Liver (tissue), 9 donors: ENCODE data around the gene CDK5R1. TPM values are rescaled to one million over a fixed set of nuclear protein-coding genes. Genes with fewer than 3 reads are reported as not detected.
A peak's percentile ranks its signal among the peaks of the same experiment; 100 is the strongest.

Experiments used
- DNase-seq: peaks from one replicate; pipeline ENCODE4 v3.0.0-alpha.2; 2017; ENCODE audit warnings: low spot score
- H3K27ac ChIP-seq, 2 donors: one replicate each; pipeline ENCODE4 v1.7.0; 2013; ENCODE audit warnings: inconsistent platforms in 2 of 2, low read length in 2 of 2, control low read depth in 1 of 2, low read depth in 1 of 2, mild to moderate bottlenecking in 1 of 2
- H3K27me3 ChIP-seq, 4 donors: one replicate each; pipeline versions ENCODE4 v1.6.1 to v1.7.0; 2013; ENCODE audit warnings: low read length in 3 of 4, inconsistent platforms in 1 of 4, mild to moderate bottlenecking in 1 of 4, moderate library complexity in 1 of 4; ENCODE audit not compliant: control insufficient read depth in 4 of 4, insufficient read depth in 4 of 4
- H3K36me3 ChIP-seq, 4 donors: one replicate each; pipeline versions ENCODE4 v1.6.1 to v1.7.0; 2013; ENCODE audit warnings: low read length in 3 of 4, mild to moderate bottlenecking in 3 of 4, low read depth in 1 of 4, moderate library complexity in 1 of 4; ENCODE audit not compliant: control insufficient read depth in 4 of 4, insufficient read depth in 3 of 4
- H3K4me1 ChIP-seq, 4 donors: one replicate each; pipeline versions ENCODE4 v1.6.1 to v1.7.0; 2013; ENCODE audit warnings: low read length in 3 of 4, mild to moderate bottlenecking in 3 of 4, moderate library complexity in 1 of 4; ENCODE audit not compliant: control insufficient read depth in 4 of 4, insufficient read depth in 4 of 4
- H3K4me3 ChIP-seq, 3 donors: one replicate each; pipeline versions ENCODE4 v1.6.1 to v1.7.0; 2013; ENCODE audit warnings: low read length in 3 of 3, control low read depth in 1 of 3, low read depth in 1 of 3, mild to moderate bottlenecking in 1 of 3
- H3K9ac ChIP-seq, 2 donors: one replicate each; pipeline ENCODE4 v1.7.0; 2013; ENCODE audit warnings: low read length in 2 of 2, mild to moderate bottlenecking in 2 of 2, moderate library complexity in 2 of 2, control low read depth in 1 of 2, low read depth in 1 of 2
- H3K9me3 ChIP-seq, 4 donors: one replicate each; pipeline versions ENCODE4 v1.6.1 to v1.7.0; 2013; ENCODE audit warnings: low read length in 3 of 4; ENCODE audit not compliant: control insufficient read depth in 4 of 4
- EGR1 ChIP-seq, 2 donors: IDR thresholded peaks; 2 replicates each; pipeline ENCODE4 v1.6.1; 2016 to 2018; ENCODE audit warnings: antibody characterized with exemption in 2 of 2, low read depth in 2 of 2
- FOXA1 ChIP-seq: IDR thresholded peaks from 2 replicates; pipeline ENCODE4 v1.6.1; 2016; ENCODE audit warnings: antibody characterized with exemption
- FOXA2 ChIP-seq: IDR thresholded peaks from 2 replicates; pipeline ENCODE4 v1.6.1; 2016; ENCODE audit warnings: antibody characterized with exemption
- GABPA ChIP-seq, 2 donors: IDR thresholded peaks in 1 of 2; conservative IDR thresholded peaks in 1 of 2; 2 replicates each; pipeline ENCODE4 v1.6.1; 2016; ENCODE audit warnings: antibody characterized with exemption in 2 of 2, mild to moderate bottlenecking in 1 of 2, moderate library complexity in 1 of 2
- HNF4A ChIP-seq, 2 donors: conservative IDR thresholded peaks; 2 replicates each; pipeline ENCODE4 v1.6.1; 2016; ENCODE audit warnings: antibody characterized with exemption in 2 of 2, mild to moderate bottlenecking in 2 of 2
- HNF4G ChIP-seq: IDR thresholded peaks from 2 replicates; pipeline ENCODE4 v1.6.1; 2016; ENCODE audit warnings: antibody characterized with exemption
- RXRA ChIP-seq, 2 donors: IDR thresholded peaks; 2 replicates each; pipeline ENCODE4 v1.6.1; 2017 to 2018; ENCODE audit warnings: antibody characterized with exemption in 2 of 2, mild to moderate bottlenecking in 1 of 2
- SP1 ChIP-seq: IDR thresholded peaks from 2 replicates; pipeline ENCODE4 v1.6.1; 2018; ENCODE audit warnings: antibody characterized with exemption, mild to moderate bottlenecking
- TAF1 ChIP-seq: conservative IDR thresholded peaks from 2 replicates; pipeline ENCODE4 v1.6.1; 2016; ENCODE audit warnings: antibody characterized with exemption, mild to moderate bottlenecking
- YY1 ChIP-seq: IDR thresholded peaks from 2 replicates; pipeline ENCODE4 v1.6.1; 2016; ENCODE audit warnings: antibody characterized with exemption, mild to moderate bottlenecking
- WGBS: extraction: QIAGEN DNeasy Blood & Tissue Kit; methylation state at CpG from one replicate; pipeline ENCODE4 v1.1.7; 2013; 5-methylcytosine and 5-hydroxymethylcytosine counted together
- polyA plus RNA-seq, 2 donors: library from polyadenylated mRNA; stranded (reverse) in 1 of 2; unstranded in 1 of 2; fragments of 200-250 nt in 1 of 2; fragments of >200 nt in 1 of 2; fragmentation: Nextera tagmentation in 1 of 2; extraction: Ambion mirVana in 1 of 2; gene quantifications; one replicate each; pipeline versions ENCODE4 v1.2.1 to v1.2.3, GENCODE V29; 2013 to 2015
- total RNA-seq, 2 donors: library from RNA; depleted of rRNA; stranded (reverse); fragments of >200 nt; gene quantifications; one replicate each; pipeline ENCODE4 v1.2.3, GENCODE V29; 2014
- TF ChIP-seq, protein P1 (sequence below): fragments of 150-350 bp; IDR thresholded peaks from 2 replicates; pipeline ENCODE4 v1.5.1; 2017; ENCODE audit warnings: improper control_type of control experiment, low read depth, low read length; ENCODE audit not compliant: missing input control
- TF ChIP-seq, protein P2 (sequence below): IDR thresholded peaks from 2 replicates; pipeline ENCODE4 v1.6.1; 2016; ENCODE audit warnings: antibody characterized with exemption, mild to moderate bottlenecking
- TF ChIP-seq, protein P3 (sequence below): IDR thresholded peaks from 2 replicates; pipeline ENCODE4 v1.6.1; 2016; ENCODE audit warnings: antibody characterized with exemption
- TF ChIP-seq, protein P4 (sequence below): IDR thresholded peaks from 2 replicates; pipeline ENCODE4 v1.6.1; 2016; ENCODE audit warnings: antibody characterized with exemption
- donor health status: healthy.
- donor health status: healthy.
- donor health status: healthy.
- donor health status: healthy.
- donor health status: healthy.

CDK5R1 gene
- total and polyA plus RNA-seq, 4 donors = 0.08 to 0.93 (median 0.64) TPM

DNA sequence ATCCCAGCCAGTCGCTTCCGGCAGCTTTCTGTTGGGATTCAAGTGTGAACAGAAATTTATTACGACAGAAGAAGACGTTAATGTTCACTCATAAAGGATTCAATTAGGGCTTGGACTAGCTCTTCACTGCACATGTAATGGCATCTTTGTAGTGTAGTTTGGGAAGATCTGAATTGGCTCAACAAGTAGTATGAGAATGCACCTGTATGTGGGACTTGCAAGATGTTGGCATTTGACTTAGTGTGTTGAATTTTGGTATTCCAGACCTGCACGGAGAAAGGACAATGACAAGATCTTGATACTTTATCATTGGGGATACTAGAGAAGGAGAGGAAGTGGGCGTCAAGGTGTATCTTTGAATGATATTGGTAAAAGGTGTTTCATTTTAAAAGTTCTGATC is 41.3 kb upstream of the CDK5R1 start:
- Histone ChIP-seq H3K9ac (peak overlapping the region; percentile 73 to 88), H3K9me3 (no peaks in the 10 kb centered on the region), H3K4me3 (peak overlapping the region; percentile 91 to 98 (median 97)), H3K4me1 (peaks cover 1 to 14% (median 10%) of the 10 kb centered on the region in 4 donors), H3K27ac (peak overlapping the region in 1 of 2 donors; percentile 92), H3K27me3 (no peaks in the 10 kb centered on the region), H3K36me3 (peaks cover 4 to 21% (median 12%) of the 10 kb centered on the region in 4 donors)
- WGBS = 15% methylated on average over 6 of the region's 6 CpGs
- DNase-seq = no peak
- TF ChIP-seq TAF1 (no peak), FOXA2 (no peak)

DNA sequence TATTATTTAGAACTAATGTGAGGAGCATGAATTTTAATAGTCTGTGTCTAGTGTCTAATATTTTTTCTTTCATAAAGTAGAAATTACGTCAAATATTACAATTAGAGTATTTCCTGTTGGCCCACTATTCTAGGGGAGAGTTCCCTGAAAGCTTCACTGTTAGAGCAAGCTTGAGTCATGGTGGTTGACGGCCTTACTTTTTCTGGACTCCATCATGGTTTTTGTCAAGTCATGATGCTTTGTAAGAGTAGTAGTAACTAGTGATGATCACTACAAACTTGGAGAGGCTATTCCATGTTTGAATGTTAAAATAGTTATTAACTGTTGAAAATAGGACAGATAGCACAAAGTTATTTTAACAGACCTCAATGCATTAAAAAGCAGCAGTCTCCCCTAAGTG is 40.8 kb upstream of the CDK5R1 start:
- Histone ChIP-seq H3K27me3 (no peaks in the 10 kb centered on the region), H3K4me1 (peaks cover 1 to 14% (median 10%) of the 10 kb centered on the region in 4 donors), H3K27ac (no peak overlapping the region), H3K36me3 (peaks cover 4 to 21% (median 15%) of the 10 kb centered on the region in 4 donors), H3K9ac (no peak overlapping the region), H3K4me3 (peak overlapping the region; percentile 5 to 97 (median 91)), H3K9me3 (no peaks in the 10 kb centered on the region)
- no peak for DNase-seq
- TF ChIP-seq, protein P1, sequence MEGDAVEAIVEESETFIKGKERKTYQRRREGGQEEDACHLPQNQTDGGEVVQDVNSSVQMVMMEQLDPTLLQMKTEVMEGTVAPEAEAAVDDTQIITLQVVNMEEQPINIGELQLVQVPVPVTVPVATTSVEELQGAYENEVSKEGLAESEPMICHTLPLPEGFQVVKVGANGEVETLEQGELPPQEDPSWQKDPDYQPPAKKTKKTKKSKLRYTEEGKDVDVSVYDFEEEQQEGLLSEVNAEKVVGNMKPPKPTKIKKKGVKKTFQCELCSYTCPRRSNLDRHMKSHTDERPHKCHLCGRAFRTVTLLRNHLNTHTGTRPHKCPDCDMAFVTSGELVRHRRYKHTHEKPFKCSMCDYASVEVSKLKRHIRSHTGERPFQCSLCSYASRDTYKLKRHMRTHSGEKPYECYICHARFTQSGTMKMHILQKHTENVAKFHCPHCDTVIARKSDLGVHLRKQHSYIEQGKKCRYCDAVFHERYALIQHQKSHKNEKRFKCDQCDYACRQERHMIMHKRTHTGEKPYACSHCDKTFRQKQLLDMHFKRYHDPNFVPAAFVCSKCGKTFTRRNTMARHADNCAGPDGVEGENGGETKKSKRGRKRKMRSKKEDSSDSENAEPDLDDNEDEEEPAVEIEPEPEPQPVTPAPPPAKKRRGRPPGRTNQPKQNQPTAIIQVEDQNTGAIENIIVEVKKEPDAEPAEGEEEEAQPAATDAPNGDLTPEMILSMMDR = no peak
- TF ChIP-seq RXRA (IDR thresholded peaks at IDR 0.05) (no peak), GABPA (IDR thresholded peaks at IDR 0.05 in 1 of 2, conservative IDR thresholded peaks at IDR 0.05 in 1 of 2) (no peak), FOXA2 (no peak), SP1 (no peak), YY1 (no peak), FOXA1 (no peak)
- TF ChIP-seq, protein P2, sequence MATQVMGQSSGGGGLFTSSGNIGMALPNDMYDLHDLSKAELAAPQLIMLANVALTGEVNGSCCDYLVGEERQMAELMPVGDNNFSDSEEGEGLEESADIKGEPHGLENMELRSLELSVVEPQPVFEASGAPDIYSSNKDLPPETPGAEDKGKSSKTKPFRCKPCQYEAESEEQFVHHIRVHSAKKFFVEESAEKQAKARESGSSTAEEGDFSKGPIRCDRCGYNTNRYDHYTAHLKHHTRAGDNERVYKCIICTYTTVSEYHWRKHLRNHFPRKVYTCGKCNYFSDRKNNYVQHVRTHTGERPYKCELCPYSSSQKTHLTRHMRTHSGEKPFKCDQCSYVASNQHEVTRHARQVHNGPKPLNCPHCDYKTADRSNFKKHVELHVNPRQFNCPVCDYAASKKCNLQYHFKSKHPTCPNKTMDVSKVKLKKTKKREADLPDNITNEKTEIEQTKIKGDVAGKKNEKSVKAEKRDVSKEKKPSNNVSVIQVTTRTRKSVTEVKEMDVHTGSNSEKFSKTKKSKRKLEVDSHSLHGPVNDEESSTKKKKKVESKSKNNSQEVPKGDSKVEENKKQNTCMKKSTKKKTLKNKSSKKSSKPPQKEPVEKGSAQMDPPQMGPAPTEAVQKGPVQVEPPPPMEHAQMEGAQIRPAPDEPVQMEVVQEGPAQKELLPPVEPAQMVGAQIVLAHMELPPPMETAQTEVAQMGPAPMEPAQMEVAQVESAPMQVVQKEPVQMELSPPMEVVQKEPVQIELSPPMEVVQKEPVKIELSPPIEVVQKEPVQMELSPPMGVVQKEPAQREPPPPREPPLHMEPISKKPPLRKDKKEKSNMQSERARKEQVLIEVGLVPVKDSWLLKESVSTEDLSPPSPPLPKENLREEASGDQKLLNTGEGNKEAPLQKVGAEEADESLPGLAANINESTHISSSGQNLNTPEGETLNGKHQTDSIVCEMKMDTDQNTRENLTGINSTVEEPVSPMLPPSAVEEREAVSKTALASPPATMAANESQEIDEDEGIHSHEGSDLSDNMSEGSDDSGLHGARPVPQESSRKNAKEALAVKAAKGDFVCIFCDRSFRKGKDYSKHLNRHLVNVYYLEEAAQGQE = no peak
- TF ChIP-seq, protein P3, sequence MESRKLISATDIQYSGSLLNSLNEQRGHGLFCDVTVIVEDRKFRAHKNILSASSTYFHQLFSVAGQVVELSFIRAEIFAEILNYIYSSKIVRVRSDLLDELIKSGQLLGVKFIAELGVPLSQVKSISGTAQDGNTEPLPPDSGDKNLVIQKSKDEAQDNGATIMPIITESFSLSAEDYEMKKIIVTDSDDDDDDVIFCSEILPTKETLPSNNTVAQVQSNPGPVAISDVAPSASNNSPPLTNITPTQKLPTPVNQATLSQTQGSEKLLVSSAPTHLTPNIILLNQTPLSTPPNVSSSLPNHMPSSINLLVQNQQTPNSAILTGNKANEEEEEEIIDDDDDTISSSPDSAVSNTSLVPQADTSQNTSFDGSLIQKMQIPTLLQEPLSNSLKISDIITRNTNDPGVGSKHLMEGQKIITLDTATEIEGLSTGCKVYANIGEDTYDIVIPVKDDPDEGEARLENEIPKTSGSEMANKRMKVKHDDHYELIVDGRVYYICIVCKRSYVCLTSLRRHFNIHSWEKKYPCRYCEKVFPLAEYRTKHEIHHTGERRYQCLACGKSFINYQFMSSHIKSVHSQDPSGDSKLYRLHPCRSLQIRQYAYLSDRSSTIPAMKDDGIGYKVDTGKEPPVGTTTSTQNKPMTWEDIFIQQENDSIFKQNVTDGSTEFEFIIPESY = no peak
- 74% methylated on average over 2 of the region's 2 CpGs for WGBS

DNA sequence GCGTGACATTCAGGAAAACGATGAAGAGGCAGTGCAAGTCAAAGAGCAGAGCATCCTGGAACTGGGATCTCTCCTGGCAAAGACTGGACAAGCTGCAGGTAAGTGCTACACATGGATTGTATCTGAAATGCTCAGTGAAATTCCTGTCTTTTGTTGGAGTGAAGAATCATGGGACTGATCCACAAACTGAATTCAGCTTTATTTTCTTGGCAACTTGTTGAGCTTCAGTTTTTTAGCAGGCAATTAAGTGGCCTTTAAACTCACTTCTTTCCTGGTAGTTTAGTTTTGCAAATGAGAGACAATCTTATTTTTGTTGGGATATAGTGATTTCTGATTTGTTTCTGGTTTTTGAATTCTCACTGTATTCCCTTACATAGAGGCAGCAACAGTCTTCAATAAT is 39.8 kb upstream of the CDK5R1 start:
- Histone ChIP-seq H3K4me3 (no peak overlapping the region), H3K27ac (no peak overlapping the region), H3K27me3 (no peaks in the 10 kb centered on the region), H3K9ac (no peak overlapping the region), H3K9me3 (no peaks in the 10 kb centered on the region), H3K4me1 (peaks cover 1 to 14% (median 10%) of the 10 kb centered on the region in 4 donors), H3K36me3 (peaks cover 4 to 28% (median 20%) of the 10 kb centered on the region in 4 donors)
- no peak for DNase-seq
- WGBS = 91% methylated on average over 2 of the region's 2 CpGs
- no peak for TF ChIP-seq TAF1
- no peak for TF ChIP-seq YY1
- TF ChIP-seq EGR1 (IDR thresholded peaks at IDR 0.05; ENCODE audit: low read depth in 2 of 2) = no peak
- no peak for TF ChIP-seq FOXA1
- TF ChIP-seq HNF4A (conservative IDR thresholded peaks at IDR 0.05) = no peak
- TF ChIP-seq GABPA (IDR thresholded peaks at IDR 0.05 in 1 of 2, conservative IDR thresholded peaks at IDR 0.05 in 1 of 2) = no peak
- TF ChIP-seq, protein P2 = no peak
- no peak for TF ChIP-seq HNF4G
- TF ChIP-seq SP1 = no peak
- TF ChIP-seq, protein P4, sequence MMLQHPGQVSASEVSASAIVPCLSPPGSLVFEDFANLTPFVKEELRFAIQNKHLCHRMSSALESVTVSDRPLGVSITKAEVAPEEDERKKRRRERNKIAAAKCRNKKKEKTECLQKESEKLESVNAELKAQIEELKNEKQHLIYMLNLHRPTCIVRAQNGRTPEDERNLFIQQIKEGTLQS = no peak
